Measurements from ENCODE around the gene TEX22. TPM values are rescaled to one million over a fixed set of nuclear protein-coding genes. Genes with fewer than 3 reads are reported as not detected.

The TEX22 gene
- total and polyA plus RNA-seq, 2 donors (not counting 1 experiment from before 2014, with no cell fraction given) = 0.05 to 0.33 TPM

- Histone ChIP-seq H3K4me1 (ENCODE audit: control insufficient read depth, extremely low read depth, insufficient read depth, low read length) (no peaks in the 10 kb centered on the region), H3K9ac (ENCODE audit: insufficient read depth, low read length) (no peak overlapping the region), H3K9me3 (ENCODE audit: control insufficient read depth, insufficient read depth, low read depth, low read length) (no peaks in the 10 kb centered on the region), H3K79me2 (ENCODE audit: control insufficient read depth, insufficient read depth, low read length) (peaks cover 22% of the 10 kb centered on the region), H4K20me1 (ENCODE audit: control insufficient read depth, extremely low read depth, insufficient read depth, low read length) (no peaks in the 10 kb centered on the region), H3K27ac (ENCODE audit: insufficient read depth, low read length) (no peak overlapping the region), H2AFZ (ENCODE audit: low read length) (no peak overlapping the region), H3K27me3 (ENCODE audit: control insufficient read depth, insufficient read depth, low read length) (no peaks in the 10 kb centered on the region), H3K4me3 (replicated peaks in 1 of 4; ENCODE audit: control extremely low read depth in 1 of 4, insufficient read depth in 1 of 4, low read depth in 3 of 4, low read length in 4 of 4) (no peak overlapping the region), H3K4me2 (ENCODE audit: extremely low read depth, insufficient read depth, low read length) (no peak overlapping the region), H3K36me3 (ENCODE audit: control insufficient read depth, insufficient read depth, low read length) (peaks cover 6% of the 10 kb centered on the region)
- DNase-seq (ENCODE audit: low read depth in 2 of 2) = no peak
- TF ChIP-seq EZH2 (IDR thresholded peaks at IDR 0.05; ENCODE audit: low read length, missing control alignments) = no peak
- no peak for TF ChIP-seq CTCF (conservative IDR thresholded peaks at IDR 0.05 in 1 of 2, IDR thresholded peaks at IDR 0.05 in 1 of 2; ENCODE audit: low read depth in 1 of 2, low read length in 2 of 2)
Observed at GRCh38 chr14:105442125-105442524, 43.8 kb downstream of the TEX22 start.

DNA sequence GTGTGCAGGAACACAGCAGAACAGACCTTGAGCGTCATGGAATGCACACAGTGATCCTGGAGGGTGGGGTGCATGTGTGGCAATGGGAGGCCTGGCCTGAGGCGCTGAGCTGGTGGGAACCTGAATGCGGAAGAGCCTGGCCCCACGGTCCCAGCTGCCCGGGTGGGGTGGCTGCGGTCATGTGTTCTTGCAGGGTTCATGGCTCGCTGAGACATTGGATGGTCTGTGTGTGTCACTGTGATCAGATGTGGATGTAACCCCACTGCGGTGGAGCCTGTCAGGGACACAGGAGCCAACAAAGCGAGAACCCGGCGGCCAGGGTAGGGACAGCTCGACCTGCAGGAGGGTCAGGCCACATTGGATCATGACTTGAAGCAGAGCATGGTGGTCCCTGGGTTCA is 44.5 kb downstream of the TEX22 start:
- no peaks in the 10 kb centered on the region for H3K27me3 ChIP-seq (ENCODE audit: control insufficient read depth, insufficient read depth, low read length)
- no peak overlapping the region for H3K4me3 ChIP-seq (replicated peaks in 1 of 4; ENCODE audit: control extremely low read depth in 1 of 4, insufficient read depth in 1 of 4, low read depth in 3 of 4, low read length in 4 of 4)
- DNase-seq (ENCODE audit: low read depth in 2 of 2) = no peak
- H3K27ac ChIP-seq (ENCODE audit: insufficient read depth, low read length) = no peak overlapping the region
- H3K9ac ChIP-seq (ENCODE audit: insufficient read depth, low read length) = no peak overlapping the region
- peaks cover 3% of the 10 kb centered on the region for H3K36me3 ChIP-seq (ENCODE audit: control insufficient read depth, insufficient read depth, low read length)
- H4K20me1 ChIP-seq (ENCODE audit: control insufficient read depth, extremely low read depth, insufficient read depth, low read length) = no peaks in the 10 kb centered on the region
- no peak overlapping the region for H3K4me2 ChIP-seq (ENCODE audit: extremely low read depth, insufficient read depth, low read length)
- TF ChIP-seq CTCF (conservative IDR thresholded peaks at IDR 0.05 in 1 of 2, IDR thresholded peaks at IDR 0.05 in 1 of 2; ENCODE audit: low read depth in 1 of 2, low read length in 2 of 2) (no peak), EZH2 (IDR thresholded peaks at IDR 0.05; ENCODE audit: low read length, missing control alignments) (no peak)
- no peaks in the 10 kb centered on the region for H3K9me3 ChIP-seq (ENCODE audit: control insufficient read depth, insufficient read depth, low read depth, low read length)
- H2AFZ ChIP-seq (ENCODE audit: low read length) = no peak overlapping the region
- H3K4me1 ChIP-seq (ENCODE audit: control insufficient read depth, extremely low read depth, insufficient read depth, low read length) = no peaks in the 10 kb centered on the region
- peaks cover 15% of the 10 kb centered on the region for H3K79me2 ChIP-seq (ENCODE audit: control insufficient read depth, insufficient read depth, low read length)

DNA sequence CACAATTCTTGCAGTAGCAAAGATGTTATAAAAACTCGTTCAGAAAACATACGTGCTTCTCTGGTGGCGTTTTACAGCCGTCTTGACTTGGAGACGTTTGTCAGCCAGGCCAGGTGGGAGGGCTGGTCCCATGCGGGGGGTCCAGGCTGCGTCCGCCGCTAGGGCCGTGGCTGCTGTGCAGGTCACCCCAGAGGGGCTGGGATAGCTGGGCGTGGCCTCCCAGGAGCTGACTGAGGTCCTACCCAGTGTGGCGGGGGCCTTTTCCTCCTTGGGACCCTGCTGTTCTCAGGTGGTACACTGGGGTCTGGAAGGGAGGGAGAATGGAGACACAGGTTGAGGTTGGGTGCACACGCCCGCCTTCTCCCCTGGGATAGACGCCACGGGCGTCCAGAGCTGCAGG is 46.5 kb downstream of the TEX22 start:
- Histone ChIP-seq H3K9me3 (ENCODE audit: control insufficient read depth, insufficient read depth, low read depth, low read length) (no peaks in the 10 kb centered on the region), H4K20me1 (ENCODE audit: control insufficient read depth, extremely low read depth, insufficient read depth, low read length) (no peaks in the 10 kb centered on the region), H3K36me3 (ENCODE audit: control insufficient read depth, insufficient read depth, low read length) (peaks cover 4% of the 10 kb centered on the region), H3K4me3 (replicated peaks in 1 of 4; ENCODE audit: control extremely low read depth in 1 of 4, insufficient read depth in 1 of 4, low read depth in 3 of 4, low read length in 4 of 4) (no peak overlapping the region), H3K9ac (ENCODE audit: insufficient read depth, low read length) (no peak overlapping the region), H3K27ac (ENCODE audit: insufficient read depth, low read length) (no peak overlapping the region), H3K4me2 (ENCODE audit: extremely low read depth, insufficient read depth, low read length) (no peak overlapping the region), H3K27me3 (ENCODE audit: control insufficient read depth, insufficient read depth, low read length) (no peaks in the 10 kb centered on the region), H3K79me2 (ENCODE audit: control insufficient read depth, insufficient read depth, low read length) (peaks cover 2% of the 10 kb centered on the region), H3K4me1 (ENCODE audit: control insufficient read depth, extremely low read depth, insufficient read depth, low read length) (no peaks in the 10 kb centered on the region), H2AFZ (ENCODE audit: low read length) (no peak overlapping the region)
- no peak for DNase-seq (ENCODE audit: low read depth in 2 of 2)
- TF ChIP-seq EZH2 (IDR thresholded peaks at IDR 0.05; ENCODE audit: low read length, missing control alignments) = no peak

Data from fibroblast of lung (primary cell).